HG03066 (cell line): Measurements from ENCODE around the gene KANK2.

ENCODE experiments used
- ATAC-seq: cut with Tn5 transposase; IDR thresholded peaks from one replicate; pipeline ENCODE4 v1.9.1; 2021; ENCODE audit warnings: low read depth; ENCODE audit not compliant: unreplicated experiment

Gene KANK2

GRCh38 chr19:11226716-11227166 is 29.4 kb upstream of the KANK2 start:
- no peak for ATAC-seq

GRCh38 chr19:11225815-11226214 is 28.5 kb upstream of the KANK2 start:
- ATAC-seq = no peak

GRCh38 chr19:11225172-11225571 is 27.8 kb upstream of the KANK2 start:
- no peak for ATAC-seq

- no peak for ATAC-seq
These were observed 27.1 kb upstream of the KANK2 start for GRCh38 chr19:11224429-11224828.

- no peak for ATAC-seq
These were observed 25.9 kb upstream of the KANK2 start for GRCh38 chr19:11223200-11223599.

GRCh38 chr19:11221082-11221598 is 23.8 kb upstream of the KANK2 start:
- no peak for ATAC-seq

- ATAC-seq = no peak
These were observed 17.0 kb upstream of the KANK2 start for GRCh38 chr19:11214387-11214786.

GRCh38 chr19:11210656-11210928 is 13.2 kb upstream of the KANK2 start:
- ATAC-seq = no peak

GRCh38 chr19:11209839-11210655 is 12.7 kb upstream of the KANK2 start:
- no peak for ATAC-seq

GRCh38 chr19:11208561-11209471 is 11.5 kb upstream of the KANK2 start:
- no peak for ATAC-seq

GRCh38 chr19:11205939-11206570 is 8.7 kb upstream of the KANK2 start:
- no peak for ATAC-seq

GRCh38 chr19:11204943-11205349 is 7.6 kb upstream of the KANK2 start:
- ATAC-seq = no peak

- ATAC-seq = no peak
These were observed 6.8 kb upstream of the KANK2 start for GRCh38 chr19:11204076-11204602.

- no peak for ATAC-seq
These were observed 6.1 kb upstream of the KANK2 start for GRCh38 chr19:11203194-11204075.

- ATAC-seq = no peak
These were observed 5.3 kb upstream of the KANK2 start for GRCh38 chr19:11202488-11203193.

- no peak for ATAC-seq
These were observed 4.4 kb upstream of the KANK2 start for GRCh38 chr19:11201791-11202190.

GRCh38 chr19:11200931-11201330 is 3.6 kb upstream of the KANK2 start:
- ATAC-seq = no peak

- ATAC-seq = no peak
These were observed 2.8 kb upstream of the KANK2 start for GRCh38 chr19:11200015-11200574.

GRCh38 chr19:11199517-11199916 is 2.2 kb upstream of the KANK2 start:
- ATAC-seq = no peak
